K562 (cell line): ENCODE measurements around the gene MRPL48. TPM values are rescaled to one million over a fixed set of nuclear protein-coding genes. Genes with fewer than 3 reads are reported as not detected.

Experiments
- ATAC-seq: fragments of 200-7000 bp; cut with Tn5 transposase; 3 replicates; pipeline ENCODE4 v1.9.1; 2020; ENCODE audit warnings: moderate library complexity
- BruUV-seq: library from RNA; stranded (reverse); fragments of 400-500 nt; replicated peaks from 2 replicates; lab custom pipeline; 2021; lab: Mats Ljungman, UMichigan
- CTCF ChIA-PET: fragments of 300-600 bp; formaldehyde crosslinking; extraction: SDS; loops from one replicate; lab custom pipeline; 2021; ENCODE audit warnings: low intra/inter-chr PET ratio; lab: Yijun Ruan, JAX
- POLR2A ChIA-PET: fragments of 300-600, 350-650 bp; sonication (Branson Sonifier 250); formaldehyde crosslinking; extraction: SDS; loops from one replicate; lab custom pipeline; 2021; ENCODE audit warnings: antibody characterized with exemption, inconsistent platforms; lab: Yijun Ruan, JAX
- DNase-seq, 4 experiments: peaks; one replicate each; pipeline versions ENCODE4 v3.0.0 to v3.0.0-alpha.2; 2011 to 2018; ENCODE audit warnings: low spot score in 3 of 4, mixed read lengths in 3 of 4; ENCODE audit errors: extremely low read depth in 1 of 4
- FAIRE-seq: peaks from 2 replicates; lab custom pipeline; 2011; peaks lifted over from hg19 to GRCh38; lab: Jason Lieb, UNC
- H2AFZ ChIP-seq: 2 replicates; pipeline ENCODE4 v1.6.0; 2011; ENCODE audit warnings: low read depth, low read length, control low read depth, inconsistent platforms
- H3K27ac ChIP-seq: fragments of 200-600 bp; 3 replicates; pipeline ENCODE4 v1.8.0; 2011; ENCODE audit warnings: low read depth, mild to moderate bottlenecking, control low read depth, inconsistent platforms, low read length, moderate library complexity, mixed read lengths; ENCODE audit errors: extremely low read depth
- H3K27me3 ChIP-seq, 2 experiments: fragments of 300-600 bp in 1 of 2; 2 replicates in 1 of 2; 3 replicates in 1 of 2; pipeline versions ENCODE4 v1.6.0 to v1.8.0; 2011; ENCODE audit warnings: inconsistent platforms in 2 of 2, low read length in 2 of 2, mild to moderate bottlenecking in 1 of 2, mixed read lengths in 1 of 2, moderate library complexity in 1 of 2; ENCODE audit not compliant: control insufficient read depth in 2 of 2, insufficient read depth in 2 of 2
- H3K36me3 ChIP-seq: fragments of 300-600 bp; 3 replicates; pipeline ENCODE4 v1.8.0; 2011; ENCODE audit warnings: mild to moderate bottlenecking, low read length, inconsistent platforms; ENCODE audit not compliant: control insufficient read depth, insufficient read depth
- H3K4me1 ChIP-seq, 2 experiments: fragments of 200-600 bp in 1 of 2; replicated peaks in 1 of 2; 2 replicates in 1 of 2; 3 replicates in 1 of 2; pipeline versions ENCODE4 v1.5.1 to v1.8.0; 2011; ENCODE audit warnings: inconsistent platforms in 2 of 2, low read length in 2 of 2, mild to moderate bottlenecking in 1 of 2, mixed read lengths in 1 of 2, moderate library complexity in 1 of 2; ENCODE audit not compliant: control insufficient read depth in 2 of 2, insufficient read depth in 2 of 2
- H3K4me2 ChIP-seq: 2 replicates; pipeline ENCODE4 v1.6.1; 2011; ENCODE audit warnings: low read length, control low read depth, inconsistent platforms, mixed read lengths; ENCODE audit not compliant: insufficient read depth
- H3K4me3 ChIP-seq: fragments of 200-600 bp; sonication (generic), shearing (Covaris generic); 2 replicates; pipeline ENCODE4 v1.5.1; 2016; ENCODE audit warnings: control low read depth, inconsistent platforms
- H3K79me2 ChIP-seq: fragments of 200-600 bp; 3 replicates; pipeline ENCODE4 v1.8.0; 2011; ENCODE audit warnings: low read length, inconsistent platforms; ENCODE audit not compliant: control insufficient read depth, insufficient read depth
- H3K9ac ChIP-seq, 2 experiments: 2 replicates each; pipeline versions ENCODE4 v1.6.0 to v1.6.1; 2011; ENCODE audit warnings: low read depth in 2 of 2, low read length in 2 of 2, control low read depth in 1 of 2, inconsistent platforms in 1 of 2, mild to moderate bottlenecking in 1 of 2, mixed read lengths in 1 of 2; ENCODE audit not compliant: insufficient read depth in 1 of 2
- H3K9me1 ChIP-seq: one replicate; pipeline ENCODE4 v1.6.0; 2011; ENCODE audit warnings: inconsistent platforms, mild to moderate bottlenecking, low read length, moderate library complexity; ENCODE audit not compliant: control insufficient read depth, insufficient read depth
- H3K9me3 ChIP-seq: replicated peaks from 2 replicates; pipeline ENCODE4 v1.5.1; 2011; ENCODE audit warnings: low read depth, low read length, inconsistent platforms; ENCODE audit not compliant: control insufficient read depth, insufficient read depth
- H4K20me1 ChIP-seq: replicated peaks from 2 replicates; pipeline ENCODE4 v1.6.1; 2011; ENCODE audit warnings: low read length, inconsistent platforms, mixed read lengths; ENCODE audit not compliant: control insufficient read depth, insufficient read depth
- BACH1 ChIP-seq: fragments of 200-800 bp; sonication (Bioruptor generic); IDR thresholded peaks from 2 replicates; pipeline ENCODE4 v1.6.1; 2016; ENCODE audit warnings: missing genetic modification characterization, missing compliant biosample characterization
- BHLHE40 ChIP-seq: IDR thresholded peaks from 2 replicates; pipeline ENCODE4 v1.6.1; 2011; ENCODE audit warnings: low read length, improper control_type of control experiment
- FOSL1 ChIP-seq: fragments of 200-800 bp; sonication (Bioruptor generic); conservative IDR thresholded peaks from 2 replicates; pipeline ENCODE4 v1.6.1; 2016; ENCODE audit warnings: missing genetic modification characterization, missing compliant biosample characterization
- IRF2 ChIP-seq: sonication (generic); formaldehyde crosslinking; IDR thresholded peaks from 2 replicates; pipeline ENCODE4 v1.8.1; 2022; ENCODE audit warnings: mild to moderate bottlenecking, missing genetic modification reagents
- JUND ChIP-seq, 2 experiments: IDR thresholded peaks; 2 replicates in 1 of 2; 3 replicates in 1 of 2; pipeline ENCODE4 v1.6.1; 2011; ENCODE audit warnings: borderline replicate concordance in 2 of 2, low read depth in 2 of 2, low read length in 2 of 2, improper control_type of control experiment in 1 of 2, missing biosample characterization in 1 of 2, missing genetic modification characterization in 1 of 2, missing genetic modification reagents in 1 of 2
- KAT8 ChIP-seq: fragments of 450-650 bp; IDR thresholded peaks from 2 replicates; pipeline ENCODE4 v1.6.1; 2016; ENCODE audit warnings: low read depth, mild to moderate bottlenecking
- KDM4B ChIP-seq, 2 experiments: fragments of 450-650 bp in 1 of 2; sonication (generic) in 1 of 2; IDR thresholded peaks; 2 replicates each; pipeline ENCODE4 v1.6.1; 2016 to 2017; ENCODE audit warnings: borderline replicate concordance in 2 of 2, antibody characterized with exemption in 1 of 2, low read depth in 1 of 2, mild to moderate bottlenecking in 1 of 2
- PRMT5 ChIP-seq: sonication (generic); formaldehyde crosslinking; IDR thresholded peaks from 2 replicates; pipeline ENCODE4 v1.5.0; 2020; ENCODE audit warnings: missing genetic modification reagents
- PTRF ChIP-seq: fragments of 450-650 bp; IDR thresholded peaks from 2 replicates; pipeline ENCODE4 v1.6.1; 2016; ENCODE audit warnings: mild to moderate bottlenecking, missing genetic modification characterization, missing compliant biosample characterization
- RAD21 ChIP-seq, 2 experiments: fragments of 250-450 bp in 1 of 2; fragments of 450-650 bp in 1 of 2; sonication (Bioruptor Pico) in 1 of 2; formaldehyde crosslinking in 1 of 2; IDR thresholded peaks in 1 of 2; conservative IDR thresholded peaks in 1 of 2; 2 replicates each; pipeline versions ENCODE4 v1.4.0 to v1.8.0; 2020 to 2022; ENCODE audit warnings: mild to moderate bottlenecking in 2 of 2, moderate library complexity in 1 of 2
- RBM14 ChIP-seq: fragments of 200-400 bp; formaldehyde crosslinking; IDR thresholded peaks from 2 replicates; pipeline ENCODE4 v1.6.1; 2018; ENCODE audit warnings: low read depth, mild to moderate bottlenecking, low read length, moderate library complexity, borderline replicate concordance; ENCODE audit not compliant: insufficient read depth
- ZFX ChIP-seq: sonication (generic); formaldehyde crosslinking; IDR thresholded peaks from 2 replicates; pipeline ENCODE4 v1.8.0; 2022; ENCODE audit warnings: mild to moderate bottlenecking, missing genetic modification reagents, moderate library complexity
- ZNF174 ChIP-seq: fragments of 250-450 bp; sonication (Bioruptor Pico); IDR thresholded peaks from 2 replicates; pipeline ENCODE4 v1.4.0; 2020; ENCODE audit warnings: mild to moderate bottlenecking
- ZNF197 ChIP-seq: fragments of 200-800 bp; sonication (Bioruptor generic); IDR thresholded peaks from 2 replicates; pipeline ENCODE4 v1.6.1; 2016; ENCODE audit warnings: low read depth, missing genetic modification characterization, missing compliant biosample characterization
- ZNF316 ChIP-seq: fragments of 450-650 bp; IDR thresholded peaks from 2 replicates; pipeline ENCODE4 v1.6.1; 2016
- WGBS: fragments of 100-300 bp; shearing (Covaris generic); methylation state at CpG from one replicate; pipeline ENCODE4 v1.1.6; 2016; ENCODE audit warnings: low coverage, mixed read lengths; ENCODE audit not compliant: insufficient coverage; ENCODE audit errors: missing lambda C conversion rate; 5-methylcytosine and 5-hydroxymethylcytosine counted together
- in situ Hi-C: fragments of 300-500 bp; cut with MboI; formaldehyde crosslinking; loops from 4 replicates; pipeline ENCODE4 v1.15.0; 2018; ENCODE audit warnings: inconsistent platforms, mixed read lengths
- intact Hi-C: fragments of 100-400 bp; cut with micrococcal nuclease; formaldehyde crosslinking; loops from 2 replicates; pipeline ENCODE4 v1.14.2; 2022
- polyA plus RNA-seq, 8 experiments: library from polyadenylated mRNA; depleted of rRNA in 4 of 8; stranded (reverse) in 5 of 8; unstranded in 3 of 8; fragments of >200 nt; fragmentation: Nextera tagmentation in 2 of 8; fragmentation: Illumina TruSeq in 1 of 8; extraction: Ambion mirVana in 2 of 8; extraction: Trizol in 1 of 8; gene quantifications; 2 replicates each; pipeline versions ENCODE4 v1.2.1 to v1.2.3, GENCODE V29; 2011 to 2014; ENCODE audit warnings: inconsistent platforms in 1 of 8, missing spikeins in 1 of 8
- total RNA-seq, 7 experiments: library from RNA; depleted of rRNA in 6 of 7; stranded (reverse); fragments of >200 nt in 6 of 7; fragmentation: Illumina TruSeq in 2 of 7; extraction: Trizol in 2 of 7; gene quantifications; 2 replicates each; pipeline versions ENCODE4 v1.2.1 to v1.2.3, GENCODE V29; 2011 to 2021; ENCODE audit warnings: low replicate concordance in 1 of 7
- TF ChIP-seq, protein P1 (sequence below): fragments of 450-650 bp; conservative IDR thresholded peaks from 2 replicates; pipeline ENCODE4 v1.6.1; 2016; ENCODE audit warnings: missing genetic modification characterization, low read depth, mild to moderate bottlenecking, missing compliant biosample characterization, moderate library complexity
- TF ChIP-seq, protein P2 (sequence below): fragments of 450-650 bp; formaldehyde crosslinking; conservative IDR thresholded peaks from 2 replicates; pipeline ENCODE4 v1.4.0; 2022; ENCODE audit warnings: mild to moderate bottlenecking, missing genetic modification characterization

MRPL48 gene
- total and polyA plus RNA-seq, 9 of the 15 experiments (the other 6 are each of a cell fraction or from before 2014, with no cell fraction given) = 66.0 to 237 (median 104) TPM

DNA sequence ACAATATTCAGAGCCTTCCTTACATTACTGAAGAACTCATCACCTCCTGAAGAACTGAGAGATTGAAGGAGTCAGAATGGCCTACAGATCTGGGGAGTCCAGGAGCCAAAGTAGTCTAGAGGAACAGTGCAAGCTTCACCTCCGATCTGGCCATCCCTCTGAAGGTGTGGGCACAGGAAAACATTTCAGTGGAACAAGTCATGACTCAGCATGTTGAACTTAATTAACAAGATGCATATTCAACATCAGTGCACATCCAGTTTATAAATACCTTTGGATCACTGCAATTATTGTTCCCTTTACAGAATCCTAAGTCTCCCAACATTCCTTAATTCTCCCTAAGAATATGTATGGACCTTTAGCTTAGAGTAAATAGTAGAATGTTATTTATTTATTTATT, 114.6 kb downstream of the MRPL48 start (continued):
- TF ChIP-seq, protein P1, sequence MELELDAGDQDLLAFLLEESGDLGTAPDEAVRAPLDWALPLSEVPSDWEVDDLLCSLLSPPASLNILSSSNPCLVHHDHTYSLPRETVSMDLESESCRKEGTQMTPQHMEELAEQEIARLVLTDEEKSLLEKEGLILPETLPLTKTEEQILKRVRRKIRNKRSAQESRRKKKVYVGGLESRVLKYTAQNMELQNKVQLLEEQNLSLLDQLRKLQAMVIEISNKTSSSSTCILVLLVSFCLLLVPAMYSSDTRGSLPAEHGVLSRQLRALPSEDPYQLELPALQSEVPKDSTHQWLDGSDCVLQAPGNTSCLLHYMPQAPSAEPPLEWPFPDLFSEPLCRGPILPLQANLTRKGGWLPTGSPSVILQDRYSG = no peak
- TF ChIP-seq ZNF316 (peak; percentile 86), PRMT5 (CRISPR knock-in tag) (no peak), ZFX (CRISPR knock-in tag) (no peak), ZNF174 (CRISPR knock-in tag) (no peak), BACH1 (tag) (peak; percentile 59; the same call in 1 of the 2 replicates), ZNF197 (no peak), KDM4B (IDR thresholded peaks at IDR 0.05; ENCODE audit: borderline replicate concordance in 2 of 2, low read depth in 1 of 2) (no peak), BHLHE40 (no peak)

DNA sequence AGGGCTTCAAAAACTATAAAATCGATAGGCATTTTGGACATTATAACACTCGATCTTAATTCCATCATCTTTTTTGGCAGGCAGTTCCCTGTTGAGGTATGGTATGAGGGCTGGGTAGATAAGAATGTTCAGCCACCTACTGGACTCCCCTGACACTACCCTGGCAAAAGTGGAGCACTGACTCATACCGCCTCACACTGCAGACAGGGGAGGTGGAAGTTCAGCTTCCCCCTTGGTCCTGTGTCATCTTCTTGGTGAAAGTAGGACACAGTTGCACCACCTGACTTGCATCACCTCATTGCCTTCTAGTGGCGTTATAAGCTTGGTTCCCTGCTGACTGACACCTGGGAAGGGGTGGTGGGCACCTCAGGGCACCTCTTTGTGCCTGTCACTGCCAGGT, 119.5 kb downstream of the MRPL48 start:
- POLR2A ChIA-PET = interaction anchor here (0.6 to 1.0 kb wide), 2 partner anchors 8 to 345 kb away, joined by 3 read pairs; no protein-coding TSS in a partner anchor
- Histone ChIP-seq H3K36me3 (peaks cover 19% of the 10 kb centered on the region), H3K9ac (no peak overlapping the region), H3K27ac (no peak overlapping the region), H3K4me3 (no peak overlapping the region), H3K9me1 (peaks cover 3% of the 10 kb centered on the region), H2AFZ (no peak overlapping the region), H3K9me3 (no peaks in the 10 kb centered on the region), H3K79me2 (no peaks in the 10 kb centered on the region), H3K4me1 (no peaks in the 10 kb centered on the region; a peak in 2 of 5 replicates), H4K20me1 (no peaks in the 10 kb centered on the region), H3K4me2 (no peak overlapping the region), H3K27me3 (no peaks in the 10 kb centered on the region)
- peak; percentile 26 to 69 (median 51) for DNase-seq
- intact Hi-C loops (no loop called here), in situ Hi-C loops (no loop called here)
- 22% methylated on average over 4 of the region's 4 CpGs for WGBS
- ATAC-seq = peak; percentile 97
- BruUV-seq = no TSS peak
- CTCF ChIA-PET = interaction anchor here (0.7 kb wide), 1 partner anchor 144 kb away, joined by 7 read pairs; no protein-coding TSS in a partner anchor
- no peak for FAIRE-seq
- TF ChIP-seq, protein P2, sequence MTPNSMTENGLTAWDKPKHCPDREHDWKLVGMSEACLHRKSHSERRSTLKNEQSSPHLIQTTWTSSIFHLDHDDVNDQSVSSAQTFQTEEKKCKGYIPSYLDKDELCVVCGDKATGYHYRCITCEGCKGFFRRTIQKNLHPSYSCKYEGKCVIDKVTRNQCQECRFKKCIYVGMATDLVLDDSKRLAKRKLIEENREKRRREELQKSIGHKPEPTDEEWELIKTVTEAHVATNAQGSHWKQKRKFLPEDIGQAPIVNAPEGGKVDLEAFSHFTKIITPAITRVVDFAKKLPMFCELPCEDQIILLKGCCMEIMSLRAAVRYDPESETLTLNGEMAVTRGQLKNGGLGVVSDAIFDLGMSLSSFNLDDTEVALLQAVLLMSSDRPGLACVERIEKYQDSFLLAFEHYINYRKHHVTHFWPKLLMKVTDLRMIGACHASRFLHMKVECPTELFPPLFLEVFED (CRISPR knock-in tag) = no peak
- no peak for TF ChIP-seq KAT8
- TF ChIP-seq, protein P1 = no peak
- no peak for TF ChIP-seq IRF2 (CRISPR knock-in tag)
- no peak for TF ChIP-seq RBM14
- TF ChIP-seq JUND (IDR thresholded peaks at IDR 0.05; ENCODE audit: borderline replicate concordance, low read depth, low read length) = peak; percentile 56; the same call in 1 of the 2 replicates
- no peak; the same call in 2 of the 3 replicates for TF ChIP-seq JUND (tag; IDR thresholded peaks at IDR 0.05; ENCODE audit: borderline replicate concordance, low read depth, low read length)
- peak in 1 of 2 experiments; percentile 40; a peak in 2 of 4 replicates for TF ChIP-seq RAD21 (CRISPR knock-in tag; conservative IDR thresholded peaks at IDR 0.05 in 1 of 2, IDR thresholded peaks at IDR 0.05 in 1 of 2)
- peak; percentile 69 for TF ChIP-seq FOSL1 (tag)
- TF ChIP-seq PTRF (tag) = no peak
